COLO668 (cell line): ENCODE results near the gene ARRDC1.
"Not testable (repeated sequence)": the region's sequence is repeated elsewhere in the genome, so short reads cannot be mapped to it uniquely, and the experiment has no call there.

Source experiments
- DNase-seq: peaks from one replicate; lab custom pipeline; 2025; ENCODE audit not compliant: unreplicated experiment; lab: John Stamatoyannopoulos, UW

Gene ARRDC1

DNA sequence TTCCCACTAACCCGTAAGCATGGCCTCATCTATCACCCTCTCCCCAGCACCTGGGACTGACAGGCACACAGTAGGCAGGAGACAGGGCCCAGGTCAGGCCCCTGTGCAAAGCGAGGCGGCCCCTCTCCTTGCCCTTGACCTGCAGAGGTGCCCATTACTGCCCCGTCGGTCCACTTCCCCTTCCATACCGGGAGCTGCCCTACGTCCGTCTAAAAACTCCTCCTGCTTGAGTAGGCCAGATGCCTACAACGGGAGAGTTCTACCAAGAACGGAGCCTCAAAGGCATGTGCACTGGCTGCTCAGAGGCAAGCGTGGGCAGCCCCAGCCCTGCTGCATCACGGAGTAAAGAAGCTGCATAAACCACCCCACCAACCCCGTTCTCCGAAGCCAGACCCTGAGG lies 22.1 kb upstream of the ARRDC1 start:
- no peak for DNase-seq

DNA sequence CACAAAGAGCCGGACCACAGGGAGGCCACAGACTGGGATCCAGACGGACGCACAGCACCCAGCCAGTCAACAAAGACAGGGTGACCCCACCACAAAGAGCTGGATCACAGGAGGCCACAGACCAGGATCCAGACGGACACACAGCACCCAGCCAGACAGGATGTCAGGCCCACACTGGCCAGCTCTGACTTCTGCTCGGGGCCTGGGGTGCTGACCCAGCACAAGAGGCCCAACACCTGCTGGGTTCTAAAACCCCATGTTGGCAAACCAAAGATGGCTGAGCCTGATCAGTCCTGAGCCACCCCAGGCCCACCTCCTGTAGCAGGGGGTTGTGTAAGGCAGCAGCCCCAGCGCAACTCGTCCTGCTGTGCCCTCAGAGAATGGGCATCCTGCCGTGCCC lies 21.5 kb upstream of the ARRDC1 start:
- DNase-seq: no peak

GRCh38 chr9:137586854-137587253 lies 18.6 kb upstream of the ARRDC1 start:
- no peak for DNase-seq

DNA sequence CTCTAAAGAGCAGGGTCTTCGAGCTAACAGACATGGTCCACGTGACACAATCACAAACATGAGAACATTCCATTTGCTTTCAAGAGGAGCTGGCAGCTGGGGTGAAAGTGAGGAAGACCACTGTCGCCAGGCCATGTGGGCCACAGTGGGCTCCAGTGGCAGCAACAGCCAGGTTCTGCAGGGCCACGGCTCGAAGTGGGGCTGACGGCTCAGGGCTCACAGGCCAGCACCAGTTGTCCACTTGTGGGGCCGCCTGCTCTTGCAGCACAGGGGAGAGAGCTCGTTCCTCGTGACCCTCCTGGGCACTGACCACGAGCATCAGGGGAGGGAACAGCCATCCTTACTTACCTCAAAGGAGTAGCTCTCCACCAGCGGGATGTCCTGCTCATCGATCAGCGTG lies 17.2 kb upstream of the ARRDC1 start:
- no peak for DNase-seq

- DNase-seq: no peak
These were observed 16.6 kb upstream of the ARRDC1 start for GRCh38 chr9:137588891-137589290.

GRCh38 chr9:137589441-137590122 lies 15.9 kb upstream of the ARRDC1 start:
- peak; percentile 43 for DNase-seq

DNA sequence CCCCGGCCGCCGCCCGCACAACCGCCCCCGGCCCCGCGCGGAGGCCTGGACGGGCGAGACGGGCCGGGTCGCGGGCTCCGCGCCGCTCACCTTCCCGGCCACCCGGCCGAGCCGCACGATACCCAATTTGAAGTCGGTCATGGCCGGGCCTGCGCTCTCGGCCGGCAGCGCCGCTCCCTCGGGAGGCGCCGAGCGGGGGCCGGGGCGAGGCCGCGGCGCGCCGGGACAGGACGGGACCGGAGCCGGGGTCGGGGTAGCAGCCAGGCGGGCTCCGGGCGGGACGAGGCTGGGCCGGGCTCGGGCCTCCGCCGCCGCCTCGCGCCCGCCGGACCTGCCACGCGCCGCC lies 15.4 kb upstream of the ARRDC1 start:
- DNase-seq: no peak

GRCh38 chr9:137590469-137591383 lies 14.8 kb upstream of the ARRDC1 start, which contains the start of gene ZMYND19:
TSS of gene ZMYND19 (minus strand) at chr9:137590512. CDS start at chr9:137590263, 249 bp downstream.
- DNase-seq: peak; percentile 95

DNA sequence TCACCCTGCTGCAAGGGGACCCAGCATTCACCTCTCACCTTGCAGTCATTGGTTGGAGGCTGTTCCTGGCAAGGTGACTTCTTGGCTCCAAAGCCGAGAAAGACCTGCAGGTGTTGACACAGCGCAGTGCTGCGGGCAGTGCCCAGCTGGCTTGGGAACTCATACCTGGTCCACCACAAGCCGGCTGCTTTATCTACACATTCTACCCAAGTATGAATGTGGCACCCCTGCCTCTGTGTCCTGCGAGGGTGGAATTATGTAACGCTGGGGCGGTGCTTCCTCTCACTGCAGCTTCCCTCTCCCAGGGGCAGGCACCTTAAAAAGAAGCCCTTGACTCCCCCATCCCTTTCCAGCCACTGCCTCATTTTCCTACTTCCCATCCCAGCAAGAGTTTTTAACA lies 12.7 kb upstream of the ARRDC1 start:
- DNase-seq: no peak

GRCh38 chr9:137593176-137593575 lies 12.3 kb upstream of the ARRDC1 start:
- no peak for DNase-seq

- not testable (repeated sequence) for DNase-seq
These were observed 8.9 kb upstream of the ARRDC1 start for GRCh38 chr9:137596577-137596976.

- no peak for DNase-seq
These were observed 6.5 kb upstream of the ARRDC1 start for GRCh38 chr9:137598943-137599342.

DNA sequence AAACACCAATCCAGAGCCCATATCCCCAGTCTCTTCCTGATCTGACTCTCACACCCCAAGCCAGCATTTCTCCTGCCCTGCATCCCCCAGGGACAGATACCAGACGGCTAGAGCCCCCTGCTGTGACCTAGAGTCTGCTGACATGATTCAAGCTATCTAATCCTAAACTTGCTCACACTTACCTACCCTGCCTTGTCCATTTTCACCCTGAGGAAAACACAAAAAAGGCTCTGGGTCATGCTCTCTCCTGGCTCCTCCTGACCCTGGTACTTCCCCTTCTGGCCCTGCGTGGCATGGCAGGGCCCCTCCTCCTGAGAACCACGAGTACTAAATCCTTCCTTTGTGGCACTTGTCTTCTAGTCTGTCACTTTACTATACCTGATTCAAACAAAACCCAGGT lies 2.8 kb upstream of the ARRDC1 start:
- DNase-seq: no peak

- DNase-seq: no peak
These were observed 1.6 kb upstream of the ARRDC1 start for GRCh38 chr9:137603879-137604278.

- DNase-seq: no peak
These were observed 970 bp upstream of the ARRDC1 start for GRCh38 chr9:137604345-137605086.

GRCh38 chr9:137606005-137606621 lies 627 bp downstream of the ARRDC1 start:
- peak; percentile 74 for DNase-seq

DNA sequence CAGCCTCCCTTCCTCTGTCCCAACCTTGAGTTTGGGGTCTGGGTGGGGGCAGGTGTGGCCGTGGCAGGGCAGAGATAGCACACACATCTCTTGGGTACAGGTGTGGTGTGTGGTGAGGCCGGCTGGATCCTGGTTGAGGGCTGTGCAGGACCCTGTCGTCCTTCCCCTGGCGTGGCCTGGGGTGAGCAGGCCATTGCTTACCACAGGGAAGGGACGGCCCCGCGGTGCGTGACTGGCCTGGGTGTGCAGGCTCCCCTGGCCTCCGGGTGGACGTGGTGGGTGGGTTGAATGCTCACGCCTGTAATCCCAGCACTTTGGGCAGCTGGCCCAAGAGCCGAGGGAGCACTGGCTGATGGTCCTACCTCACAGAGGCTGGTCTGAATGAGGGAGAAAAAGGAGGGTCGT lies 1.2 kb downstream of the ARRDC1 start:
- no peak for DNase-seq

DNA sequence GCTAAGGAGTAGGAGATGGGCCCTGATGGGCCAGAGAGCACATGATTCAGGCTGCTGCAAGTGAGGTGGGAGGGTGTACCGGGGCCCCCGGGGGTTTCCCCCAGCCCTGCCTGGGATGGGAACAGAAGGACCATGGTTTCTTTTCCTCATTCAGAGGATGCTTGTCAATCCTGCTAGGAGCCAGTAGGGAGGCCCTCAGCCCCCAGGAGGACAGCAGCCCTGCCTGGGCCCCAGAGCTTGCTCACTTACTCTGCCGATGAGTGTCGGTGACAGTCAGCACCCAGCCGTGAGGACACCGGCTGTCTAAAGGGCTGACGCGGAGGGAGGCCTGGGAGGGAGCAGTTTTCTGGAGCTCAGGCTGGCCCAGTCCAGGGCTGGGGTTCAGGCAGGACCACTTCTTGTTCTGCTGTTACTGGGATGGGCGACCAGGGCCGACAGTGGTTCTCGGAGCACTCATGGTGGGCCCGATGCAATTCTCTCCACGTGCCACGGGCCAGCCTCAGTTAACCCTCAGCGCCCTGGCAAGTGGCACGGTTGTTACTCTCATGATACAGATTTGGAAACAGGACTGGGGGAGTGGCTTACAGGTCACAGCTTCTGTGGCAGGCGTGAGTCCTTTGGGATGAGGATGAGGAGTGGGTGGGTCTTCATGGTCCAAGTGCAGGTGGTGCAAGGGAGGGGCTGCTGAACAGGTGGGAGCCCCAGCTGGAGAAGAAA lies 1.8 kb downstream of the ARRDC1 start:
- DNase-seq: peak; percentile 30

DNA sequence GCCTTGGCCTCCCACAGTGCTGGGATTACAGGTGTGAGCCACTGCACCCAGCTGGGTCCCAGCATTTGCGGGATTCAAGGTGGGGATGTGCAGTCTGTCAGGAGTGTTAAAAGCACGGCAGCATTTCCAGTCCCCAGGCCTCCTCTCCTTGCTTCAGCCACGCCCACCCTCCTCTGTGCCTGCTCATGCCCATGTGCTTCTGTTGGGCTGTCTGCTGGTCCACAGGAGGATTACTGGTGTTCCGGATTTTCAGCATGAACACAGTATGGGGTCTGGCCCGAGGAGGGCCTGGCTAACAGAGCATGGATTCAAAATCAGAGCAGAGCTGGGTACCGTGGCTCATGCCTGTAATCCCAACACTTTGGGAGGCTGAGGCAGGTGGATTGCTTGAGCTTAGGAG lies 5.5 kb downstream of the ARRDC1 start:
- peak; percentile 22 for DNase-seq
